Erythroblast (primary cell): Measurements from ENCODE around the gene CTPS2.

Source experiments
- DNase-seq, 2 experiments: peaks; one replicate each; lab custom pipeline; 2025; lab: John Stamatoyannopoulos, UW
- GATA1 ChIP-seq: IDR thresholded peaks from 2 replicates; pipeline ENCODE4 v1.6.1; 2011; ENCODE audit warnings: low read depth, mild to moderate bottlenecking, control low read depth, low read length, moderate library complexity
- POLR2A ChIP-seq: IDR thresholded peaks from 2 replicates; pipeline ENCODE4 v1.6.1; 2011; ENCODE audit warnings: mild to moderate bottlenecking, low read length

CTPS2 gene

GRCh38 chrX:16658284-16658683 lies 54.2 kb downstream of the CTPS2 start:
- TF ChIP-seq POLR2A, result no peak
- TF ChIP-seq GATA1, result no peak
- no peak for DNase-seq

DNA sequence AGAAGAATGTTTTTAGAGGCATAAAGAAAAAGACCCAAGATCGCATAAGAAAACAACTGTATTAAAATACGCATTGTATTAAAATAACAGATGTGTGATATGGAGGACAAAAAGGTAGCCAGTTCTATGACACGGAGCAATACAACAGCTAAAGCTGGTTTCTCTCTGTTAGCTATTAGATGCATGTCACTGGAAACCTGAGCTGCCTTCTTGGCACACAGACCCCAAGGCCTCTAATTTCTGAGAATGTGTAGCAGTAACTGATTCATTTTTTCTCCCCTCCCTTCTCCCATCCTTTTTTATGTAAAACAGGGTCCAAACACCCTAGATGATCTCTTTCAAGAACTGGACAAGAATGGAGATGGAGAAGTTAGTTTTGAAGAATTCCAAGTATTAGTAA lies 58.4 kb downstream of the CTPS2 start:
- TF ChIP-seq GATA1, result no peak
- TF ChIP-seq POLR2A, result no peak
- no peak for DNase-seq

DNA sequence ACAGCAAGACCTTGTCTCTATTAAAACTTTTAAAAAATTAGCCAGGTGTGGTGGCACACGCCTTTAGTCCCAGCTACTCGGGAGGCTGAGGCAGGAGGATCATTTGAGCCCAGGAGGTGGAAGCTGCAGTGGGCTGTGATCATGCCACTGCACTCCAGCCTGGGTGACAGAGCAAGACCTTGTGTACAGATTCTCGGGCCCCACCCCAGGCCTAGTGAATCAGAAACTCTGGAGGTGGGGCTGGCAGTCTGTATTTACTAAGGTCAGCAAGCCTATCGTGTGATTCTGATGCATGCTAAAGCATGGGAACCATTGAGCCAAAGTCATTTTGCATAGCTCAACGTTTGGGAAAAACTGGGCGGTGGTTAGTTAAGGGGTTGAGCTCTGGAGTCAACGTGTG lies 59.0 kb downstream of the CTPS2 start:
- peak in 1 of 2 experiments; percentile 3 for DNase-seq
- TF ChIP-seq POLR2A, result no peak
- TF ChIP-seq GATA1, result no peak

DNA sequence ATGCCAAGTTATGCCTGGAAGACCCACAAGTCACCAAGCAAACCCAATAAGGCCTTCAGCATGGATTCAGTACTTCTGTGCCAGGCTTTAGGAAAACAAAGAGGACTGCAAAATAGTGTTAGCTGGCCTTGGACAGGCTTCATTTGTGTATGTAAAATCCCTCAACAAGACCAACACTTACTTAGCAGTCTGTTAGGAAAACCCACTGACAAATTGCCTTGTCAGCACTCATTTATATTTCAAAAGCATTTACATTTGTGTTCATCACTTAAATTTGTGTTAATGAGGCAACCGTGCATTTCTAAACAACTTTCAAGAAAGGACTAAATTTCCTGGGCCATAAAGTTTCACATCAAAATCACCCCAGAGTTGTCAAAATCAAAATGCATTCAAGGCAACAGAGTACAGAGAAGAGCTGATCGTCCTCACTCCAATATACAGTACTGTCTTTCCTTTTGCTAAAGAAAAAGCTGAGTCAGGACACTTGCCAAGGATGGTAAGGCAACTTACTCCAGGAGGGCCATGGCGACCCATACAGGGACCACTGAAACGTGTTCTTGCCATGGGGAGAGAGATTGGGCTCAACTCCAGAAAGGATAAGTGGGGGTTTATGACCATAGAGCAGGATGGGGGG lies 61.0 kb downstream of the CTPS2 start:
- TF ChIP-seq GATA1 (no peak), POLR2A (no peak)
- DNase-seq, result no peak

DNA sequence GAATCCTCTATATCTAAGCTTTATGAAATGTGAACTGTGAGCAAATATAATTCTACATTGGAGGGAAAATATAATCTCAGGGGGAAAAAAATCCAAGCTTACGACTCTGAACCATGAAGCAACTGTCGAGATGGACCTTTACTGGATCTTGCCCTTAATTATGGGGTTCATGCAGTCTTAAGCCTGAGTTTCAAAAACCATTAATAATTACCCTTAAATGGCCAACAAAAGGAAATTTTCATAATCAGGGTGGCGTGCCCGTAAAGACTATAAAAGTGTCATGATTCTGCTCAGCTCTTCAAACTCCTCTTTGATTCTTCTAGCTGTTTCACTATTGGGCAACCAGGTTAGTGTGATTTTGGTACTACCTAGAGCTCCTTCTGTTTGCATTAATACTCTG lies 62.6 kb downstream of the CTPS2 start, which contains the start of gene S100G:
TSS of gene S100G (plus strand) at position 301 of the 400 bp plus-strand sequence. CDS start 849 bp downstream, outside the sequence.
- TF ChIP-seq POLR2A, result no peak
- no peak for DNase-seq

DNA sequence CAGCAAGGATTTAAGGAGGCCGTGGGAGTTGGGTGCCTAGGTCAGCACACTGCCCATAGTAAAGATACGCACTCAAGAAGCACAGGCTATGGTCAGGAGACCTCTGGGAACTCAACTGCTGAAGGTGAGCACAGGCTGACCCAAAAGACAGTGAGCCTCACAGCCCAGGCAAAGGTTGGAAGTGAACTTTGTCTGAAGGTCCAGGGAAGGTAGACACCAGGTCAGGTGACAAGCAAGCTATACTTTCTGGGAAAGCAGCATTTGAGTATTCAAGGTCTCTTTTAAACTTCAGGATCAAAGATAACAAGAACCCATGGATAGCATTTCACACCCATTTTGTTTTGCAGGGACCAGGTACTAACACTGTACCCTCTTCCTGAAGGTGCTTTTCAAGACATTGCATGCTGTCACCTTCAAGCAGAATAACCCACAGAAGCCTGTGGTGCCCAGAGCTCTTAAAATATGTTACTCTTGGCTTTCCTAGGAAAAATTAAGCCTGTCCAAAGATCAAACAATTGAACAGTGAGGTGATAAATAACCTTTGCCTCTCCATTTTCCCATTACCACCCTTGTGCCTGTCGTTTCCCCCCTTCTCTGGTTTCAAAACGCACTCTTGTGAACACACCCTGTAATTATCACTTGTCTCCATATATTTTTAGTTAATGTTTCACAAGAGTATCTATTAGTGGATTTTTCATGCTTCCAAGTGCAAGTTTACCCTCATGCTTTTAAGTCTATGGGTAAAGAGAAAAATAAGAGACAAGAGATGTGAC lies 65.9 kb downstream of the CTPS2 start:
- no peak for DNase-seq
- TF ChIP-seq GATA1 (no peak), POLR2A (no peak)

DNA sequence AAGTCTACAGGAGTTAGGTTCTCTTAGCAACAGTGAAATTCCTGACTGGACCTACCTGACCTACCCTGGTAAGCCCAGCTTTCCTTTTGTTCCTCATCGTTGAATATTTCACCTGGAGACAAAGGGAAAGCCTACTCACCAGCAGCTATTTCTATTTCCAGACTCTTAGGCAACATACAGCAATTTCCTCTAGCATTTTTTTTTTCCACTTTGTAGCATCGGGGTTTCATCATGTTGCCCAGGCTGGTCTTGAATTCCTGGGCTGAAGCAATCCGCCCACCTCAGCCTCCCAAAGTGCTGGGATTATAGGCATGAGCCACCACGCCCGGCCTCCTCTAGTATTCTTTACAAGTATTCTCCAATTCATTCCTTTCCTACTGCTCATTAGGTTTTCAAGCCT lies 69.3 kb downstream of the CTPS2 start:
- no peak for TF ChIP-seq POLR2A
- no peak for DNase-seq

- DNase-seq, result no peak
- TF ChIP-seq POLR2A (no peak), GATA1 (no peak)
Measured at GRCh38 chrX:16640823-16641222, 71.6 kb downstream of the CTPS2 start.

DNA sequence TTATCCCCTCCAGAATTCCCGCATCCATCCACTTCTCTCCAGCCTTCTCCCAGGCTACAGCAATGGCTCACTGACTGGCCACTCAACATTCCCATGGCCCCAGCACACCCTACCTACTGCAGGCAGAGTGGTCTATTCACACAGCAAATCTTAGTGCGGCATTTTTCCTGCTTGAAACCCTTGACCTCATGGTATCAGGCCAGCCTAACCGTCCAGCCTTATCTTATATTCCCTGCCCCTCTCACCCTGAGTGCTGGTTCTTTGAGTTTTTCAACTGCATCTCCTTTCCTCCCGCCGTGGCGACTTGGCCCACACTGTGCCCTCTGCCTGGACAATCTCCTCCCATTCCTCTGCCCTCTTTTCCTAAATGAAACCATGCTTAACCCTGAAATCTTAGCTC lies 72.5 kb downstream of the CTPS2 start:
- TF ChIP-seq POLR2A, result no peak
- TF ChIP-seq GATA1, result no peak

GRCh38 chrX:16638533-16638932 lies 73.9 kb downstream of the CTPS2 start:
- no peak for DNase-seq
- no peak for TF ChIP-seq POLR2A
- TF ChIP-seq GATA1, result no peak

More for the DNA sequence above, 72.5 kb downstream of the CTPS2 start:
- DNase-seq, result peak; percentile 4 to 48

DNA sequence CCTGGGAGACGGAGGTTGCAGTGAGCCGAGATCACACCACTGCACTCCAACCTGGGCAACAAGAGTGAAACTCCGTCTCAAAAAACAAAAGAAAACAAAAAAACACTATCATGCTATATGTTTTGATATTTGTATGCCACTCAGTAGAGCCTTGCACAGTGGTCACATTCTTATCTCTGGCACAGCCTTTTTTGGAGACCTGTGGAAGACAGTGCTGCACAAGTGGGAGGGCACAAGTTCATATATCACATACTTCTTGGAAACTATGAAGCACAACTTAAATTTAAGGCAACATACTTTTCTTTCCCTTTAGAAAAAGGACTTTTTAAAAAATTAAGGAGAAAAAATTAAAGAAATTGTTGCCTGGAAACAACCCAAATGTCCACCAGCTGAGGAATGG lies 76.9 kb downstream of the CTPS2 start:
- TF ChIP-seq GATA1, result no peak
- TF ChIP-seq POLR2A, result no peak
- DNase-seq, result peak in 1 of 2 experiments; percentile 1

DNA sequence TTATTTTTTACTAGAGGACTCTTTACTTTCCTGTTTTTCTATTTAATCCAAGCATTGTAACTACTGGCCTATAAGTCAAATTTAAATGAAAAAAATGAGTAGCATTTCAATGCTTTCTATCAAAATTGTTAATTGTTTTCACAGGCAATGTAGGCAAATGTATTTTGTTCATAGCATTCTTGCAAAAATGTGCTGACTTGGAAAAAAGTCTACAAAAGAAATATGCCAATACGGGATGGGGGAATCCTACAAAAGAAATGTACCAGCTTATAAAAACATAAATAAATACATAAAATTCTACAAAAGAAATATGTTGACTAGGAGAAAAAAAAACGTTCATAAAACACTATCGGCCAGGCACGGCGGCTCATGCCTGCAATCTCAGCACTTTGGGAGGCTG lies 77.4 kb downstream of the CTPS2 start:
- no peak for TF ChIP-seq POLR2A
- TF ChIP-seq GATA1, result no peak
- DNase-seq, result no peak

- peak; percentile 40 to 52 for DNase-seq
- TF ChIP-seq GATA1, result no peak
- TF ChIP-seq POLR2A, result no peak
Measured at GRCh38 chrX:16633754-16634153, 78.7 kb downstream of the CTPS2 start.

DNA sequence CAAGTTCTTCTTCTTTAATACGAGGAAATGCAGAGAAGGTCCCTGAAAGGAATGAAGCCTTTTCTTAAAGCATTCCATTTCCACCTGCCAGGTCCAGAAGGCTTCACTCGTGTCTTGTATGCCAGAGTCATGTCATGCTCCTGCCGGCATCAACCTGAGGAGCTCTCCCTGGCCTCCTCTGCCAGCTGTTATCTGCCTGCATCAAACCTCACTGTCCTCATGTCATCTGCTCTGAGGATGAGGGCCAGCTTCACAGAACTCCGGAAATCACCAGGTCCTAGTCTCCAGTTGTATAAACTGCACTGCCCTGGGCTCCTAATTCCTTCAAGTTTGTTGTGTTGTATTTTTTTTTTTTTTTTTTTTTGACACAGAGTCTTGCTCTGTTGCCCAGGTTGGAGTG lies 82.6 kb downstream of the CTPS2 start:
- DNase-seq, result peak; percentile 62 to 72
- TF ChIP-seq POLR2A (no peak), GATA1 (no peak)
